Fibroblast of lung (primary cell): ENCODE results near the gene WDR64. TPM values are rescaled to one million over a fixed set of nuclear protein-coding genes. Genes with fewer than 3 reads are reported as not detected.
A peak's percentile ranks its signal among the peaks of the same experiment; 100 is the strongest.

Experiments
- DNase-seq, 2 donors: peaks; one replicate each; pipeline versions ENCODE4 v3.0.0 to v3.0.0-alpha.2; 2010; ENCODE audit warnings: low read depth in 2 of 2
- H2AFZ ChIP-seq: 2 replicates; pipeline ENCODE4 v1.5.1; 2012; ENCODE audit warnings: low read length, control low read depth, inconsistent platforms
- H3K27ac ChIP-seq: 2 replicates; pipeline ENCODE4 v1.5.1; 2011; ENCODE audit warnings: low read length, control low read depth; ENCODE audit not compliant: insufficient read depth
- H3K27me3 ChIP-seq: 2 replicates; pipeline ENCODE4 v1.5.1; 2011; ENCODE audit warnings: mild to moderate bottlenecking, low read length; ENCODE audit not compliant: control insufficient read depth, insufficient read depth
- H3K36me3 ChIP-seq: 2 replicates; pipeline ENCODE4 v1.5.1; 2011; ENCODE audit warnings: low read length; ENCODE audit not compliant: control insufficient read depth, insufficient read depth
- H3K4me1 ChIP-seq: 2 replicates; pipeline ENCODE4 v1.5.1; 2011; ENCODE audit warnings: low read length; ENCODE audit not compliant: control insufficient read depth, insufficient read depth; ENCODE audit errors: extremely low read depth
- H3K4me2 ChIP-seq: 2 replicates; pipeline ENCODE4 v1.5.1; 2011; ENCODE audit warnings: low read length, control low read depth; ENCODE audit not compliant: insufficient read depth; ENCODE audit errors: extremely low read depth
- H3K4me3 ChIP-seq, 4 experiments: fragments of 200-600 bp in 1 of 4; sonication (generic) in 1 of 4; replicated peaks in 1 of 4; 2 replicates each; pipeline ENCODE4 v1.5.1; 2011 to 2016; ENCODE audit warnings: low read length in 4 of 4, low read depth in 3 of 4, mild to moderate bottlenecking in 3 of 4, control low read depth in 2 of 4, inconsistent platforms in 1 of 4, mixed read lengths in 1 of 4; ENCODE audit not compliant: insufficient read depth in 1 of 4; ENCODE audit errors: control extremely low read depth in 1 of 4
- H3K79me2 ChIP-seq: 2 replicates; pipeline ENCODE4 v1.5.1; 2012; ENCODE audit warnings: mild to moderate bottlenecking, low read length, inconsistent platforms; ENCODE audit not compliant: control insufficient read depth, insufficient read depth
- H3K9ac ChIP-seq: 2 replicates; pipeline ENCODE4 v1.5.1; 2011; ENCODE audit warnings: mild to moderate bottlenecking, low read length, control low read depth; ENCODE audit not compliant: insufficient read depth
- H3K9me3 ChIP-seq: 2 replicates; pipeline ENCODE4 v1.5.1; 2012; ENCODE audit warnings: low read depth, low read length; ENCODE audit not compliant: control insufficient read depth, insufficient read depth
- H4K20me1 ChIP-seq: 2 replicates; pipeline ENCODE4 v1.5.1; 2011; ENCODE audit warnings: low read length; ENCODE audit not compliant: control insufficient read depth, insufficient read depth; ENCODE audit errors: extremely low read depth
- EZH2 ChIP-seq: IDR thresholded peaks from 2 replicates; pipeline ENCODE4 v1.5.1; 2012; ENCODE audit warnings: low read length, control low read depth, mild to moderate bottlenecking; ENCODE audit errors: missing control alignments
- polyA plus RNA-seq, 2 donors: library from polyadenylated mRNA; depleted of rRNA in 1 of 2; stranded (reverse) in 1 of 2; unstranded in 1 of 2; fragments of >200 nt; gene quantifications; 2 replicates each; pipeline ENCODE4 v1.2.1, GENCODE V29; 2011 to 2012; ENCODE audit warnings: missing spikeins in 1 of 2
- total RNA-seq: library from RNA; depleted of rRNA; stranded (reverse); fragments of >200 nt; gene quantifications from 2 replicates; pipeline ENCODE4 v1.2.1, GENCODE V29; 2014
- TF ChIP-seq, protein P1 (sequence below), 2 donors: IDR thresholded peaks in 1 of 2; conservative IDR thresholded peaks in 1 of 2; 1 replicate in 1 of 2; 2 replicates in 1 of 2; pipeline ENCODE4 v1.5.1; 2011 to 2012; ENCODE audit warnings: low read length in 2 of 2, control low read depth in 1 of 2, inconsistent platforms in 1 of 2, low read depth in 1 of 2, mild to moderate bottlenecking in 1 of 2

WDR64 gene
- total and polyA plus RNA-seq, 2 donors (not counting 1 experiment from before 2014, with no cell fraction given) = not detected

DNA sequence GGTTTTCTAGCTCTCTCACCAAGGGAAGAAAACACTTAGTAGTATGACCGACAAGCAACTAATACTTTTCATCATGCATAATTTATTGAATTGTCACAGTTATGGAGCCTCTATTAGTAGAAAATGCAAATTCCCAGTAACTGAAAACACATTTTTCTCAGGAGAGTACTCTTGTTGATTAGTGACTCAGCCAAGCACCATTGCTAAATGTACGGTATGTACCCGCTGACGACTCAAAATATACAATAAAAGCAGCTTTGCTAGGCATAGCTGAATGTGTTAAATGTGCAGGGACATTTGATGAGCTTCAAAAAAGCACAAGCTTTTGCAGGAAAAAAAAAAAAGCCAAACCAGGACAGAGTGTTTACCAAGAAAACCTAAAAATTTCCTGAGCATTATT is 63.9 kb downstream of the WDR64 start:
- Histone ChIP-seq H3K27ac (no peak overlapping the region), H3K9ac (no peak overlapping the region), H3K36me3 (no peaks in the 10 kb centered on the region), H3K4me2 (no peak overlapping the region), H4K20me1 (no peaks in the 10 kb centered on the region), H2AFZ (no peak overlapping the region), H3K4me1 (no peaks in the 10 kb centered on the region), H3K79me2 (no peaks in the 10 kb centered on the region), H3K4me3 (no peak overlapping the region), H3K9me3 (no peaks in the 10 kb centered on the region), H3K27me3 (no peaks in the 10 kb centered on the region)
- DNase-seq = peak in 1 of 2 donors; percentile 44
- TF ChIP-seq EZH2 = no peak
- TF ChIP-seq, protein P1, sequence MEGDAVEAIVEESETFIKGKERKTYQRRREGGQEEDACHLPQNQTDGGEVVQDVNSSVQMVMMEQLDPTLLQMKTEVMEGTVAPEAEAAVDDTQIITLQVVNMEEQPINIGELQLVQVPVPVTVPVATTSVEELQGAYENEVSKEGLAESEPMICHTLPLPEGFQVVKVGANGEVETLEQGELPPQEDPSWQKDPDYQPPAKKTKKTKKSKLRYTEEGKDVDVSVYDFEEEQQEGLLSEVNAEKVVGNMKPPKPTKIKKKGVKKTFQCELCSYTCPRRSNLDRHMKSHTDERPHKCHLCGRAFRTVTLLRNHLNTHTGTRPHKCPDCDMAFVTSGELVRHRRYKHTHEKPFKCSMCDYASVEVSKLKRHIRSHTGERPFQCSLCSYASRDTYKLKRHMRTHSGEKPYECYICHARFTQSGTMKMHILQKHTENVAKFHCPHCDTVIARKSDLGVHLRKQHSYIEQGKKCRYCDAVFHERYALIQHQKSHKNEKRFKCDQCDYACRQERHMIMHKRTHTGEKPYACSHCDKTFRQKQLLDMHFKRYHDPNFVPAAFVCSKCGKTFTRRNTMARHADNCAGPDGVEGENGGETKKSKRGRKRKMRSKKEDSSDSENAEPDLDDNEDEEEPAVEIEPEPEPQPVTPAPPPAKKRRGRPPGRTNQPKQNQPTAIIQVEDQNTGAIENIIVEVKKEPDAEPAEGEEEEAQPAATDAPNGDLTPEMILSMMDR (conservative IDR thresholded peaks at IDR 0.05 in 1 of 2, IDR thresholded peaks at IDR 0.05 in 1 of 2; ENCODE audit: low read depth in 1 of 2, low read length in 2 of 2) = no peak

DNA sequence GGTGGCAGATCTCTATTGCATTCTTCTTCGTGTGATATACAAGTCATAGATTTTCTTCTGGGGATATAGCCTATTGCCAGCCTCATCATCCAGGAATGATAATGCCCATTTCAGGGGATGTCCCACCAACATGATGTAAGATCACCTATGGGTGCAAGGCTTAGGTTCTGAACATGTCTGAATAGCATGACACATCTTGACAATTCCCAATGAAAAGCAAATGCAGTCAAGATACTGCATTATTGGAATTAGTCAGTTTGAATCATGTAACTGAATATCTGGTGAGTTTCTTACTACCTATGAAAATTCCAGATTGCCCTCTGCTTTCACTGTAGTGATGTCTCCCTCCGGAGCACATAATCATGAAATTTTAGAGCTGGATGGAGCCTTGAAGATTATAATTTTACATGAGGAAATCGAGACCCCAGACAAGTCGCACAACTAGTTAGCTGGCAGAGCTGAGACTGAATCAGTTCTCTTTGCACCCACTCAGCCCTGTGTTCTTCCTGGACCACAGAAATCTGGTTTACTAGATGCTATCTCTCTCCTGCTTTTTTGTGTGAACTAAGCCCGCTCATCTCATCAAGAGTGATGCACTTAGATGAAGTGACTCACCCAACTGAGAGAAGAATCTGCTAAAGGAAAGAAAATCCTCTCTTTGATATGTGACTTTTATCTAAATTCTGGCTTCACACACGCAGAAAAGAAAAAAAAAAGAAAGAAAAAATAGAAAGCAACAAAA is 65.0 kb downstream of the WDR64 start:
- peak in 1 of 2 donors; percentile 15 for DNase-seq

DNA sequence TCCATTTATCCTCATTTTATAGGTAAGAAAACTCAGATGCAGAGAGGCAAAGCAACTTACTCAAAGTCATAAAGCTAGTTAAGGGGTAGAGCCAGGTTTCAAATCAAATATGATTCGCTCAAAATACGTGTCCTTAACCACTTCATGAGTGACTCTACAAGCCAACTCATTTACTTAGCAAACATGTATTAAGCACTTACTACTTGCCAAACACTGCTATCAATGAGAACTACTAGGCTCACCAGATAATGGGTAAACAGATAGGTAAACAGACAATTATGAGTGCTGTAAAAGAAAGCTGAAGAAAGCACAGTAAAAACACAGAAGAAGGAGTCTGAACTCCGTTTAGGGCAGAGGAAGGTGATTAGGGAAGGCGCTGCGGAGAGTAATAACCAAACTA is 65.9 kb downstream of the WDR64 start:
- Histone ChIP-seq H3K79me2 (no peaks in the 10 kb centered on the region), H3K9me3 (no peaks in the 10 kb centered on the region)

More for the DNA sequence above, 65.0 kb downstream of the WDR64 start:
- Histone ChIP-seq H3K27ac (no peak overlapping the region), H2AFZ (no peak overlapping the region), H3K4me1 (no peaks in the 10 kb centered on the region), H3K9me3 (no peaks in the 10 kb centered on the region), H3K4me2 (no peak overlapping the region), H3K4me3 (no peak overlapping the region), H3K79me2 (no peaks in the 10 kb centered on the region), H3K27me3 (no peaks in the 10 kb centered on the region), H3K36me3 (no peaks in the 10 kb centered on the region), H4K20me1 (no peaks in the 10 kb centered on the region), H3K9ac (no peak overlapping the region)
- no peak for TF ChIP-seq EZH2
- TF ChIP-seq, protein P1 (conservative IDR thresholded peaks at IDR 0.05 in 1 of 2, IDR thresholded peaks at IDR 0.05 in 1 of 2; ENCODE audit: low read depth in 1 of 2, low read length in 2 of 2) = no peak

More for the DNA sequence above, 65.9 kb downstream of the WDR64 start:
- Histone ChIP-seq H3K36me3 (no peaks in the 10 kb centered on the region), H4K20me1 (no peaks in the 10 kb centered on the region), H3K27me3 (no peaks in the 10 kb centered on the region), H3K4me1 (no peaks in the 10 kb centered on the region), H3K4me2 (no peak overlapping the region), H3K27ac (no peak overlapping the region), H3K9ac (no peak overlapping the region), H2AFZ (no peak overlapping the region), H3K4me3 (no peak overlapping the region)
- DNase-seq = no peak
- TF ChIP-seq, protein P1 (conservative IDR thresholded peaks at IDR 0.05 in 1 of 2, IDR thresholded peaks at IDR 0.05 in 1 of 2; ENCODE audit: low read depth in 1 of 2, low read length in 2 of 2) = no peak
- no peak for TF ChIP-seq EZH2
